BLaER1 treated with 17β-estradiol and CSF1 and Interleukin-3, amounts not matched to agents 10 nM and 100 nM (cell line): ENCODE measurements around the gene PNMA8A.
"Not testable (repeated sequence)": the region's sequence is repeated elsewhere in the genome, so short reads cannot be mapped to it uniquely, and the experiment has no call there.

Experiments used
- H3K27ac ChIP-seq, 11 experiments: shearing (Covaris generic); formaldehyde crosslinking; 2 replicates each; pipeline ENCODE4 v1.8.1; 2022
- H3K27me3 ChIP-seq, 11 experiments: shearing (Covaris generic); formaldehyde crosslinking; 2 replicates each; pipeline ENCODE4 v1.8.1; 2022
- H3K36me3 ChIP-seq, 11 experiments: shearing (Covaris generic); formaldehyde crosslinking; 2 replicates each; pipeline ENCODE4 v1.8.1; 2022
- H3K4me1 ChIP-seq, 10 experiments: shearing (Covaris generic); formaldehyde crosslinking; 2 replicates each; pipeline ENCODE4 v1.8.1; 2022
- H3K4me2 ChIP-seq, 11 experiments: shearing (Covaris generic); formaldehyde crosslinking; 2 replicates each; pipeline ENCODE4 v1.8.1; 2022
- H3K4me3 ChIP-seq, 10 experiments: shearing (Covaris generic); formaldehyde crosslinking; 2 replicates each; pipeline ENCODE4 v1.8.1; 2022
- H3K9ac ChIP-seq, 11 experiments: shearing (Covaris generic); formaldehyde crosslinking; 2 replicates each; pipeline ENCODE4 v1.8.1; 2022
- H3K9me3 ChIP-seq, 11 experiments: shearing (Covaris generic); formaldehyde crosslinking; replicated peaks in 1 of 11; 2 replicates each; pipeline ENCODE4 v1.8.1; 2022
- H4K20me1 ChIP-seq, 11 experiments: shearing (Covaris generic); formaldehyde crosslinking; 2 replicates each; pipeline ENCODE4 v1.8.1; 2022
- Cebpa-rat ChIP-seq, 11 experiments: shearing (Covaris generic); IDR thresholded peaks; 2 replicates each; pipeline ENCODE4 v1.8.1; 2022

PNMA8A gene

DNA sequence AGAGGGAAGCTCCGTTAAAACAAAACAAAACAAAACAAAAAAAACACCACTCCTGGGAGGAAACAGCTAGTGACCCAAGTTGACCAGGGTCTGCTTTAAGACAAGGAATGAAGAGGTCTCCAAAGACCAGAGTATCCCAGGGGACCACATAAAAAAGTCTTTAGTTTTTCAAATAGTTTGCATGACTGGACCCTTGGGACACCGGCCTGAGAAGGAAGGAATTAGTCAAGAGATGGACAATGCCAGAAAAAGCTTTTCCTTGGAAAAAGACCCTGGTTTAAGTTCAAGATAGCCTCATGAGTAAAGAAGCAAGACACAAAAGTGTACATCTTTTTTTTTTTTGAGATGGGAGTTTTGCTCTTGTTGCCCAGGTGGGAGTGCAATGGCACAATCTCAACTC, 36.8 kb upstream of the PNMA8A start:
- Histone ChIP-seq H3K4me2 (peak overlapping the region in 8 of 11 experiments; percentile 7 to 53 (median 28); a peak in 12 of 22 replicates), H3K27ac (no peak overlapping the region), H3K4me1 (peaks cover 4 to 18% (median 10%) of the 10 kb centered on the region in 10 experiments; a peak in 15 of 20 replicates)

DNA sequence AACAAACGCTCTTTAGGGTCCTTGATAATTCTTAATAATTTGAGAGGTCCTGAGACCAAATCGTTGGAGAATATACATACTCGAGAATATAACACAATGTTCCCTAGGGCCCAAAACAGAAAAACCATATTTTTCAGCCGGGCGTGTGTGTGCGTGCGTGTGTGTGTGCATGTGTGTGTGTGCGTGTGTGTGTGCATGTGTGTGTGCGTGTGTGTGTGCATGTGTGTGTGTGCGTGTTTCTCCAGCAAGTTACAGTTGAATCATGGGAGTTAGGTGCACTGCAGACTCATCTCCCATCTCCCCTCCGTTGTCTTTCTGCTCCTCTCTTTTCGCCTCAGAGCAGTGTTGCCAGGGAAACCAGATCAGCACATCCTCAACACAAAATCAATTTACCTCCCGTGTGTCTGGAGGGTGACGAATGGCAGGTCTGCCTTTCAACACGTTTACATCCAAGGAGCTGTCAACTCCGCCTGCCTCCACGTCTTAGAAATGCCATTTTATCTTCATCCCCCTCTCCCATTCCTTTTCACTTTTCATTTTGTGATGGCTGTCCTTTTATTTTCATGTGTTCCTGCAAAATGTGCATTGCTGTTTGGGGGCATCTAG, 32.6 kb upstream of the PNMA8A start:
- Histone ChIP-seq H3K9ac (no peak overlapping the region), H3K9me3 (peaks cover 0 to 6% (median 0%) of the 10 kb centered on the region in 11 experiments; a peak in 2 of 22 replicates), H3K36me3 (no peaks in the 10 kb centered on the region), H3K4me3 (no peak overlapping the region), H4K20me1 (no peaks in the 10 kb centered on the region), H3K4me1 (peaks cover 12 to 31% (median 16%) of the 10 kb centered on the region in 10 experiments), H3K27me3 (no peaks in the 10 kb centered on the region), H3K4me2 (no peak overlapping the region), H3K27ac (no peak overlapping the region)
- TF ChIP-seq Cebpa-rat (IDR thresholded peaks at IDR 0.05) = no peak

More for the DNA sequence above, 36.8 kb upstream of the PNMA8A start:
- Histone ChIP-seq H3K9me3 (peaks cover 6 to 16% (median 9%) of the 10 kb centered on the region in 11 experiments; a peak in 20 of 22 replicates), H3K9ac (no peak overlapping the region), H4K20me1 (no peaks in the 10 kb centered on the region), H3K4me3 (no peak overlapping the region), H3K27me3 (no peaks in the 10 kb centered on the region), H3K36me3 (no peaks in the 10 kb centered on the region)
- TF ChIP-seq Cebpa-rat (IDR thresholded peaks at IDR 0.05) = no peak

- no peak overlapping the region for H3K4me2 ChIP-seq
- H3K9me3 ChIP-seq = peaks cover 0 to 6% (median 0%) of the 10 kb centered on the region in 11 experiments; a peak in 2 of 22 replicates
- H3K4me1 ChIP-seq = peaks cover 22 to 34% (median 24%) of the 10 kb centered on the region in 10 experiments
- no peak overlapping the region for H3K4me3 ChIP-seq
- H4K20me1 ChIP-seq = no peaks in the 10 kb centered on the region
- no peak overlapping the region for H3K27ac ChIP-seq
- TF ChIP-seq Cebpa-rat (IDR thresholded peaks at IDR 0.05) = no peak
- no peak overlapping the region for H3K9ac ChIP-seq
- H3K27me3 ChIP-seq = no peaks in the 10 kb centered on the region
- H3K36me3 ChIP-seq = no peaks in the 10 kb centered on the region
These were observed 31.5 kb upstream of the PNMA8A start for GRCh38 chr19:46502891-46503290.

DNA sequence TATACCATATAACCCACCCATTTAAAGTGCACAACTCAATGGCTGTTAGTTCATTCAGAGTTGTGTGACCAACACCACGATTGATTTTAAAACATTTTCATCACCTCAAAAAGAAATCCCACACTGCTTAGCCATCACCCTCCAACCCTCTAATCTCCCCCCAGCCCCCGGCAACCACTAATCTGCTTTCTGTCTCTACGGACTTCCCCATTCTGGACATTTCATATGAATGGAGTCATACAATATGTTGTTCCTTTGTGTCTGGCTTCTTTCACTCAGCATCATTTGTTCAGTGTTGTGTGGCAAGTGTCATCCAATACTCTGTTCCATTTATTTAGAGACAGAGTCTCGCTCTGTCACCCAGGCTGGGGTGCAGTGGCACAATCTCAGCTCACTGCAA, 28.3 kb upstream of the PNMA8A start:
- peak overlapping the region; percentile 43 to 73 (median 69); a peak in 20 of 22 replicates for H3K4me2 ChIP-seq
- peaks cover 6 to 15% (median 14%) of the 10 kb centered on the region in 11 experiments for H3K27me3 ChIP-seq
- no peaks in the 10 kb centered on the region for H3K36me3 ChIP-seq
- H3K27ac ChIP-seq = peak overlapping the region in 3 of 11 experiments; percentile 62 to 73 (median 67); a peak in 4 of 22 replicates
- TF ChIP-seq Cebpa-rat (IDR thresholded peaks at IDR 0.05) = no peak
- peaks cover 24 to 45% (median 35%) of the 10 kb centered on the region in 10 experiments for H3K4me1 ChIP-seq
- peaks cover 0 to 2% (median 0%) of the 10 kb centered on the region in 11 experiments; a peak in 2 of 22 replicates for H3K9me3 ChIP-seq
- H3K9ac ChIP-seq = peak overlapping the region in 1 of 11 experiments; percentile 23; a peak in 1 of 22 replicates
- H3K4me3 ChIP-seq = no peak overlapping the region
- H4K20me1 ChIP-seq = no peaks in the 10 kb centered on the region

DNA sequence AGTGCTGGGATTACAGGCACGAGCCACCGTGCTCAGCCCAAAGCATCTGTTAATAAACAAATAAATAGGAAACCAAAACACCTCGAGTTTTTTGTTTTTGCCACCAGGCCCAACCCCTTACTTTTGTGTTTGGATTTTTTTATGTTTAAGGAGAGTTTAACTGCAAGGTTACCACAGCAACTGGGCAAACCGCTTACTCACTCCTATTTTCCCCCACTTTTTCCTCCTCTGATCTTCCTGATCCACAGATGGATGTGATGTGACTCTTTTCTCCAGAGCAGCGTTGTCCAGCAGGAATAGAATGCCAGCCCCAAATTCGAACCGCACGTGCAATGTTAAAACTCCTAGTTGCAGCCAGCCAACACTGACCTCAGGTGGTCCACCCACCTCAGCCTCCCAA, 26.4 kb upstream of the PNMA8A start:
- Histone ChIP-seq H3K36me3 (no peaks in the 10 kb centered on the region), H4K20me1 (no peaks in the 10 kb centered on the region), H3K9me3 (no peaks in the 10 kb centered on the region), H3K27ac (peak overlapping the region in 4 of 11 experiments; percentile 59 to 73 (median 64); a peak in 6 of 22 replicates), H3K4me2 (peak overlapping the region in 10 of 11 experiments; percentile 43 to 73 (median 69); a peak in 16 of 22 replicates), H3K9ac (peak overlapping the region in 3 of 11 experiments; percentile 17 to 52 (median 42); a peak in 1 of 22 replicates), H3K27me3 (peaks cover 24 to 34% (median 32%) of the 10 kb centered on the region in 11 experiments), H3K4me3 (no peak overlapping the region), H3K4me1 (peaks cover 37 to 63% (median 53%) of the 10 kb centered on the region in 10 experiments)
- no peak for TF ChIP-seq Cebpa-rat (IDR thresholded peaks at IDR 0.05)

DNA sequence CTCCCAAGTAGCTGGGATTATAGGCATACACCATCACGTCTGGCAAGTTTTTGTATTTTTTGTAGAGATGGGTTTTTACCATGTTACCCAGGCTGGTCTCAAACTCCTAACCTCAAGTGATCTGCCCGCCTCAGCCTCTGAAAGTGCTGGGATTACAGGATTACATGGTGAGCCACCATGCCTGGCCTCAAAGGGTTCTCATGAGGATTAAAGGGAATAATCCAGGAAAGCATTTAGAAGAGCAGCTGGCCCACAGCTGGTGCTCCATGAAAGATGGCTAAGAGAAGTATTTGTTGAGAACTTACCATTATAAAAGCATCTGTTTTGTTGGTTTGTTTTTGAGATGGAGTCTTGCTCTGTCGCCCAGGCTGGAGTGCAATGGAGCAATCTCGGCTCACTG, 25.5 kb upstream of the PNMA8A start:
- H3K4me3 ChIP-seq, H3K27ac ChIP-seq, H4K20me1 ChIP-seq, H3K9ac ChIP-seq, H3K36me3 ChIP-seq, H3K4me2 ChIP-seq, H3K9me3 ChIP-seq: not testable (repeated sequence)
- Histone ChIP-seq H3K4me1 (peaks cover 46 to 72% (median 62%) of the 10 kb centered on the region in 10 experiments), H3K27me3 (peaks cover 33 to 43% (median 41%) of the 10 kb centered on the region in 11 experiments)

- Histone ChIP-seq H3K4me2 (peak overlapping the region in 1 of 11 experiments; percentile 90; a peak in 1 of 22 replicates), H3K4me3 (no peak overlapping the region), H3K27ac (no peak overlapping the region; a peak in 1 of 22 replicates), H4K20me1 (no peaks in the 10 kb centered on the region), H3K9ac (no peak overlapping the region), H3K36me3 (no peaks in the 10 kb centered on the region), H3K4me1 (peaks cover 50 to 77% (median 68%) of the 10 kb centered on the region in 10 experiments), H3K9me3 (no peaks in the 10 kb centered on the region), H3K27me3 (peaks cover 39 to 49% (median 47%) of the 10 kb centered on the region in 11 experiments)
- TF ChIP-seq Cebpa-rat (IDR thresholded peaks at IDR 0.05) = no peak
These were observed 24.9 kb upstream of the PNMA8A start for GRCh38 chr19:46496304-46496703.

- no peak for TF ChIP-seq Cebpa-rat (IDR thresholded peaks at IDR 0.05)
- H3K36me3 ChIP-seq = no peaks in the 10 kb centered on the region
- no peak within 1 kb of the TSS; a peak in 2 of 22 replicates for H3K27ac ChIP-seq
- H3K9me3 ChIP-seq = no peaks in the 10 kb centered on the region
- H3K4me1 ChIP-seq = peaks cover 52 to 81% (median 71%) of the 10 kb centered on the region in 10 experiments
- H3K27me3 ChIP-seq = peaks cover 43 to 54% (median 53%) of the 10 kb centered on the region in 11 experiments
- no peak within 1 kb of the TSS for H3K4me3 ChIP-seq
- H3K9ac ChIP-seq = no peak within 1 kb of the TSS
- peak within 1 kb of the TSS in 8 of 11 experiments; percentile 87 to 98 (median 92); a peak in 15 of 22 replicates for H3K4me2 ChIP-seq
- H4K20me1 ChIP-seq = no peaks in the 10 kb centered on the region
These were observed 24.4 kb upstream of the PNMA8A start, which contains the start of gene PNMA8B for GRCh38 chr19:46495786-46496099. Gene PNMA8B, minus strand, starts transcription at chr19:46495867. Its CDS starts 402 bp downstream, at chr19:46495465.

GRCh38 chr19:46494941-46495785, 23.8 kb upstream of the PNMA8A start:
- Histone ChIP-seq H4K20me1 (no peaks in the 10 kb centered on the region), H3K9ac (no peak overlapping the region), H3K27me3 (peaks cover 43 to 60% (median 57%) of the 10 kb centered on the region in 11 experiments), H3K4me3 (no peak overlapping the region), H3K27ac (no peak overlapping the region), H3K4me2 (peak overlapping the region in 8 of 11 experiments; percentile 87 to 98 (median 92); a peak in 15 of 22 replicates), H3K9me3 (no peaks in the 10 kb centered on the region), H3K36me3 (no peaks in the 10 kb centered on the region), H3K4me1 (peaks cover 56 to 86% (median 74%) of the 10 kb centered on the region in 10 experiments)
- TF ChIP-seq Cebpa-rat (IDR thresholded peaks at IDR 0.05) = peak in 2 of 11 experiments; percentile 15 to 17; a peak in 1 of 22 replicates
